NB4 (cell line): Measurements from ENCODE around the gene IL32.

Experiments
- DNase-seq: peaks from one replicate; pipeline ENCODE4 v3.0.0; 2010; ENCODE audit warnings: low read depth
- H3K4me3 ChIP-seq: one replicate; pipeline ENCODE4 v1.5.1; 2011; ENCODE audit warnings: mild to moderate bottlenecking, low read depth, low read length, moderate library complexity
- CTCF ChIP-seq: IDR thresholded peaks from one replicate; pipeline ENCODE4 v1.5.1; 2012; ENCODE audit warnings: low read depth, low read length
- MAX ChIP-seq: IDR thresholded peaks from 2 replicates; pipeline ENCODE4 v1.6.1; 2011; ENCODE audit warnings: low read depth, low read length
- MYC ChIP-seq: IDR thresholded peaks from 2 replicates; pipeline ENCODE4 v1.6.1; 2011; ENCODE audit warnings: low read depth, low read length
- POLR2A ChIP-seq: IDR thresholded peaks from 2 replicates; pipeline ENCODE4 v1.6.1; 2011; ENCODE audit warnings: mild to moderate bottlenecking; ENCODE audit not compliant: insufficient read length; ENCODE audit errors: extremely low read depth

Gene IL32

GRCh38 chr16:3027983-3028715 is 37.3 kb upstream of the IL32 start:
- H3K4me3 ChIP-seq, result no peak overlapping the region
- peak; percentile 86 for DNase-seq
- peak; percentile 43; the same call in 1 of the 2 replicates for TF ChIP-seq MAX
- no peak for TF ChIP-seq POLR2A
- peak; percentile 68 for TF ChIP-seq CTCF
- no peak for TF ChIP-seq MYC

GRCh38 chr16:3028716-3029319 is 36.6 kb upstream of the IL32 start:
- H3K4me3 ChIP-seq, result no peak overlapping the region
- TF ChIP-seq MYC (no peak), CTCF (no peak), MAX (no peak), POLR2A (no peak)
- no peak for DNase-seq

- TF ChIP-seq CTCF (no peak), MAX (0 out of 2 replicates have a peak, but pooled peaks have one; percentile 19)
- no peak overlapping the region for H3K4me3 ChIP-seq
- peak; percentile 56 for DNase-seq
Observed at GRCh38 chr16:3029491-3030221, 35.8 kb upstream of the IL32 start.

- no peak for DNase-seq
- no peak overlapping the region for H3K4me3 ChIP-seq
- TF ChIP-seq CTCF (no peak), POLR2A (no peak), MAX (no peak), MYC (no peak)
Observed at GRCh38 chr16:3030222-3031212, 34.9 kb upstream of the IL32 start.

GRCh38 chr16:3032624-3033023 is 32.8 kb upstream of the IL32 start:
- H3K4me3 ChIP-seq, result no peak overlapping the region
- TF ChIP-seq MAX (no peak), MYC (no peak), POLR2A (no peak), CTCF (no peak)
- DNase-seq, result no peak
